ENCODE measurements around the gene NUDT4. TPM values are rescaled to one million over a fixed set of nuclear protein-coding genes. Genes with fewer than 3 reads are reported as not detected.
"Not testable (repeated sequence)": the region's sequence is repeated elsewhere in the genome, so short reads cannot be mapped to it uniquely, and the experiment has no call there.

Gene NUDT4
- total RNA-seq, 2 donors from 2014 or later, result 91.1 to 178 TPM

GRCh38 chr12:93407963-93408283 lies 30.2 kb downstream of the NUDT4 start:
- Histone ChIP-seq H3K27me3 (replicated peaks; ENCODE audit: insufficient read depth) (no peaks in the 10 kb centered on the region), H3K27ac (no peak overlapping the region), H3K9me3 (no peaks in the 10 kb centered on the region), H3K36me3 (peaks cover 3% of the 10 kb centered on the region), H3K4me3 (no peak overlapping the region), H3K4me1 (ENCODE audit: control insufficient read depth in 1 of 2, low read depth in 2 of 2) (peaks cover 21 to 50% of the 10 kb centered on the region in 2 donors)
- no peak for TF ChIP-seq CTCF (IDR thresholded peaks at IDR 0.05)
- DNase-seq (ENCODE audit: low spot score) (no peak), ATAC-seq (ENCODE audit: insufficient number of reproducible peaks, low FRiP score, low read depth) (no peak)

DNA sequence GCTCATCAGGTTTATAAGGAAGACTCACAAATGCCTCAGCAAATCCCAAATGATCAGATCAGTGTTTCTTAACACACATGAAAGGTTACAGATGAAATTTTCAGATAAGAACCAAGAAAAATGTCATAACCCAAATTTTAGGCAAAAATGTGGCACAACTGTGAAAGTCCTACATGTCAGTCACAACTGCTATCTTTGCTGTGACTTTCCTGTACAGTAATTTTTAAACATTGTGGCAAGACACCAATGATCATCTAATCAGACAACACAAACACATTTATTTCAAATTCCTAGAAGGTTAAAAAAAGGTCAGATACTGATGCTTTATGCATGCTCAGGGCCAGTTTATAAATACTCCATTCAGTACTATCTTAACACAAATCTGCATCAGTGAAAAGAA lies 31.1 kb downstream of the NUDT4 start:
- DNase-seq (ENCODE audit: low spot score), result no peak
- Histone ChIP-seq H3K4me1 (ENCODE audit: control insufficient read depth in 1 of 2, low read depth in 2 of 2) (peaks cover 24 to 59% of the 10 kb centered on the region in 2 donors), H3K27ac (no peak overlapping the region), H3K9me3 (no peaks in the 10 kb centered on the region), H3K27me3 (replicated peaks; ENCODE audit: insufficient read depth) (no peaks in the 10 kb centered on the region), H3K36me3 (peaks cover 3% of the 10 kb centered on the region), H3K4me3 (no peak overlapping the region)
- ATAC-seq (ENCODE audit: insufficient number of reproducible peaks, low FRiP score, low read depth), result no peak
- TF ChIP-seq CTCF (IDR thresholded peaks at IDR 0.05), result no peak

DNA sequence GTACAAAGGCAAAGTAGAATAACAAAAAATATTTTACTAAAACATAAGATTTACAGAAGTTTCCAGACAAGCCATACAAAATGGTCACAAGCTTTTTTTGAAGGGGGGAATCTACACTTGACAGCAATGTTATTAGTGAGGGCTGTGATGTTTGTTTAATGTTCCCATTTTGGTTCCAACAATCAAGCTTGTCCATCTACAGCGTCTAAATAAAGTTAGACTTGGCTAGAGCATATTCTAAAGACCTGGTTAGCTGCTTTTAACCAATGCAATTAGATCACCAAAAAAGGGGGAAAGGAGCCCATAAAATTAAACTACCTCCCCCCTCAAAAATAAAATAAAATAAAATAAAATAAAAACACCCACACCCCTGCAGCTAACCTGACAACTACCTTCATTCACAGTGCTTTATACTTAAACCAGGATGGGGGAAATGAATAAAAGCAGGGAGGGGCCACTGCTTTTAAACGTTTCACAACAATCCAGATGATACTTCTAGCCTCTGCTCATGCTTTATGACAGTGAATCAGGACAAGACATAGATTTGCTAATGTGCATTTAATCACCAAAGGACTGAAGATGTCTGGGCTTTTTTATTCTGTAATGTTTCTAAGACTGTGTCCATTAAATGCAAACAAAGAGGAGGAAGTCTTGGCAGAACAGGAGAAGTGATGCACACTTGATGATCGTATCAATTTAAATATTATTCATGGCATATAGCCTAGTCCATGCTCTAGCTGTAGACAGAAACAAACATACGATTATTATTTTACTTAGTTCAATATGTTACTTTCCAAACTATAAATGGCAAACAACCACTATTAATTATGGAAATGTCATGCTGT lies 31.8 kb downstream of the NUDT4 start:
- peaks cover 19 to 58% of the 10 kb centered on the region in 2 donors for H3K4me1 ChIP-seq (ENCODE audit: control insufficient read depth in 1 of 2, low read depth in 2 of 2)
- H3K27me3 ChIP-seq (replicated peaks; ENCODE audit: insufficient read depth); ATAC-seq (ENCODE audit: insufficient number of reproducible peaks, low FRiP score, low read depth); H3K36me3 ChIP-seq; H3K4me3 ChIP-seq; H3K27ac ChIP-seq; DNase-seq (ENCODE audit: low spot score); H3K9me3 ChIP-seq: not testable (repeated sequence)

DNA sequence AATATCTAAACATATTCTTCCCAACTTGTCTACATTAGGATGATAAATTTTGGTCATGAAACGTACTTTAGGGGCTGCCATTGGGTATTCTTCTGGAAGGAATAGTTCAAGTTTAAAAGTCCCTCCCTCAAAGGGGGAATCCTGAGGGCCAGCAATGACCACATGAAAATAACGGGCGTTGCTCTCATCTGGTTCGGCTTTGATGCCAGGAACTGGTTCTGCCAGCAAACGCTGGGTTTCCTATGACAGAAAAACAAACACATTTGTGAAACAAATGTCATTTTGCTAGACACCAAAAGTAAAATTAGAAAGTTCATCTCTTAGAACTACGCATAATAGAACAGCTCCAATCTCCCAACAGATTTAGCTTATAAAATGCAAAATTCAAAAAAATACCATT lies 33.3 kb downstream of the NUDT4 start:
- ATAC-seq (ENCODE audit: insufficient number of reproducible peaks, low FRiP score, low read depth); H3K4me3 ChIP-seq; H3K9me3 ChIP-seq; DNase-seq (ENCODE audit: low spot score); H3K27ac ChIP-seq; H3K36me3 ChIP-seq; H3K27me3 ChIP-seq (replicated peaks; ENCODE audit: insufficient read depth): not testable (repeated sequence)
- peaks cover 24 to 72% of the 10 kb centered on the region in 2 donors for H3K4me1 ChIP-seq (ENCODE audit: control insufficient read depth in 1 of 2, low read depth in 2 of 2)

DNA sequence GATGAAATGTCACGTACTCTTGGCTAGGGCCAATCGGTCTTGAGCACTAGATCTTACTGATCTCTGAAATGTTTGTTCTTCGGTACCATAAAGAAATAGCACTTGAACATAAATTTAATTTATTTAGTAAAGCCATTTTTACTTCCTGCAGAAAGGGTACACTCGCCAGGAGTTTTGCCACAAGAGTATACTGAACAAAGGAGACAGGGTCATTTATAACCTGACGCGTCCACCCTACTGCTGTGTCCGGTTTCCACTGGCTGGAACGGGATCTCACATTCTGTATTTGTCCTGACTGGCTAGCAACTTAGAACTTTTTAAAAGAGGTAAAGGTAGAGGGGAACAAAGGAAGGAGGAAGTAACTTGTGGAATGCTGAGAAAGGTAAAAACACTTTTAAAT lies 34.7 kb downstream of the NUDT4 start:
- not testable (repeated sequence) for H3K9me3 ChIP-seq; H3K36me3 ChIP-seq; H3K27me3 ChIP-seq (replicated peaks; ENCODE audit: insufficient read depth); H3K4me3 ChIP-seq; DNase-seq (ENCODE audit: low spot score); ATAC-seq (ENCODE audit: insufficient number of reproducible peaks, low FRiP score, low read depth); H3K27ac ChIP-seq
- peaks cover 31 to 77% of the 10 kb centered on the region in 2 donors for H3K4me1 ChIP-seq (ENCODE audit: control insufficient read depth in 1 of 2, low read depth in 2 of 2)

DNA sequence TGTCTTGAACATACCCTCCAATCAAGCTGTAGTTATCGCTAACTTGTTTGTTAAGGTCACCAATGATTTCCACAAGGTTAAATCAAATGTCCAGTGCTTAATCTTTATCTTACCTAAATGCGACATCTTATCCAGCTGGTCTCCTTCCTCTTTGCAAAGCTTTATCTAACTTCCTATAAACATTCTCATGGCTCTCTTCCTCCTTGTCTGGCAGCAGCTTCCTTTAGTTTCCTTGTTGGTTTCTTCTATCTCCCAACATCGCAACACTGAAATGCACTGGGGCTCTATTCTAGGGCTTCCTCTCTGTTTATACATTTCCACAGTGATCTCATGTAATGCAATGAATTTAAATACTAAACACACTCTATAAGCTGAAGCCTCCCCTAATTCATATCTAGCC lies 35.3 kb downstream of the NUDT4 start:
- H3K27me3 ChIP-seq (replicated peaks; ENCODE audit: insufficient read depth), result no peaks in the 10 kb centered on the region
- H3K4me1 ChIP-seq (ENCODE audit: control insufficient read depth in 1 of 2, low read depth in 2 of 2), result peaks cover 31 to 77% of the 10 kb centered on the region in 2 donors
- no peak overlapping the region for H3K27ac ChIP-seq
- TF ChIP-seq CTCF (IDR thresholded peaks at IDR 0.05), result no peak
- H3K36me3 ChIP-seq, result peaks cover 3% of the 10 kb centered on the region
- no peaks in the 10 kb centered on the region for H3K9me3 ChIP-seq
- no peak overlapping the region for H3K4me3 ChIP-seq
- DNase-seq (ENCODE audit: low spot score) (no peak), ATAC-seq (ENCODE audit: insufficient number of reproducible peaks, low FRiP score, low read depth) (no peak)

Data from thoracic aorta (tissue), 2 donors.